Keratinocyte (primary cell): ENCODE results near the gene COL25A1. TPM values are rescaled to one million over a fixed set of nuclear protein-coding genes. Genes with fewer than 3 reads are reported as not detected.

Experiments used
- DNase-seq: peaks from one replicate; pipeline ENCODE4 v3.0.0-alpha.2; 2011; ENCODE audit warnings: low read depth, missing footprints, low spot score
- FAIRE-seq: peaks from 2 replicates; lab custom pipeline; 2011; peaks lifted over from hg19 to GRCh38; lab: Jason Lieb, UNC
- H2AFZ ChIP-seq: 2 replicates; pipeline ENCODE4 v1.6.0; 2012; ENCODE audit warnings: low read length, control low read depth, inconsistent platforms; ENCODE audit not compliant: control insufficient read depth
- H3K27ac ChIP-seq: 2 replicates; pipeline ENCODE4 v1.5.1; 2011; ENCODE audit warnings: low read length; ENCODE audit not compliant: control insufficient read depth, insufficient read depth
- H3K27me3 ChIP-seq: 3 replicates; pipeline ENCODE4 v1.6.0; 2011; ENCODE audit warnings: low read length; ENCODE audit not compliant: control insufficient read depth, insufficient read depth; ENCODE audit errors: extremely low read depth
- H3K36me3 ChIP-seq, 2 experiments: 2 replicates in 1 of 2; 3 replicates in 1 of 2; pipeline ENCODE4 v1.5.1; 2011; ENCODE audit warnings: low read length in 2 of 2, mild to moderate bottlenecking in 1 of 2; ENCODE audit not compliant: control insufficient read depth in 2 of 2, insufficient read depth in 2 of 2; ENCODE audit errors: extremely low read depth in 1 of 2
- H3K4me1 ChIP-seq: 3 replicates; pipeline ENCODE4 v1.5.1; 2011; ENCODE audit warnings: low read length; ENCODE audit not compliant: control insufficient read depth, insufficient read depth; ENCODE audit errors: extremely low read depth
- H3K4me2 ChIP-seq: 3 replicates; pipeline ENCODE4 v1.6.0; 2011; ENCODE audit warnings: low read depth, low read length; ENCODE audit not compliant: control insufficient read depth, insufficient read depth; ENCODE audit errors: extremely low read depth
- H3K4me3 ChIP-seq, 3 experiments: fragments of 200-600 bp in 1 of 3; sonication (generic) in 1 of 3; 2 replicates in 2 of 3; 3 replicates in 1 of 3; pipeline ENCODE4 v1.5.1; 2011 to 2016; ENCODE audit warnings: low read length in 3 of 3, mild to moderate bottlenecking in 3 of 3, control low read depth in 2 of 3, inconsistent platforms in 1 of 3, low read depth in 1 of 3, mixed read lengths in 1 of 3, mixed run types in 1 of 3, moderate library complexity in 1 of 3; ENCODE audit not compliant: control insufficient read depth in 2 of 3, insufficient read depth in 2 of 3; ENCODE audit errors: extremely low read depth in 1 of 3
- H3K79me2 ChIP-seq: 2 replicates; pipeline ENCODE4 v1.6.0; 2012; ENCODE audit warnings: low read length; ENCODE audit not compliant: control insufficient read depth, insufficient read depth
- H3K9ac ChIP-seq: 3 replicates; pipeline ENCODE4 v1.6.0; 2011; ENCODE audit warnings: low read length; ENCODE audit not compliant: control insufficient read depth, insufficient read depth; ENCODE audit errors: extremely low read depth
- H3K9me1 ChIP-seq: 3 replicates; pipeline ENCODE4 v1.6.0; 2011; ENCODE audit warnings: low read length; ENCODE audit not compliant: control insufficient read depth, insufficient read depth; ENCODE audit errors: extremely low read depth
- H3K9me3 ChIP-seq: 2 replicates; pipeline ENCODE4 v1.5.1; 2012; ENCODE audit warnings: low read depth, low read length; ENCODE audit not compliant: control insufficient read depth
- H4K20me1 ChIP-seq: 3 replicates; pipeline ENCODE4 v1.6.0; 2011; ENCODE audit warnings: low read length; ENCODE audit not compliant: control insufficient read depth, insufficient read depth; ENCODE audit errors: extremely low read depth
- EZH2 ChIP-seq: IDR thresholded peaks from one replicate; pipeline ENCODE4 v1.6.1; 2012; ENCODE audit warnings: inconsistent platforms, mild to moderate bottlenecking, low read length, moderate library complexity
- dilution Hi-C: fragments of 300-500 bp; cut with MboI; formaldehyde crosslinking; loops from one replicate; pipeline ENCODE4 v1.7.0; 2020; ENCODE audit warnings: low sequenced_read_pairs; ENCODE audit not compliant: extremely low pct_ligation_motif_present
- polyA plus RNA-seq, 5 experiments: library from polyadenylated mRNA; depleted of rRNA in 3 of 5; stranded (reverse) in 3 of 5; stranded (forward) in 1 of 5; unstranded in 1 of 5; fragments of >200 nt; gene quantifications; 1 replicate in 1 of 5; 2 replicates in 3 of 5; 3 replicates in 1 of 5; pipeline versions ENCODE4 v1.2.1 to v1.2.3, GENCODE V29; 2011 to 2012; ENCODE audit warnings: missing spikeins in 2 of 5, low read depth in 1 of 5, low replicate concordance in 1 of 5
- TF ChIP-seq, protein P1 (sequence below), 3 experiments: IDR thresholded peaks in 1 of 3; conservative IDR thresholded peaks in 1 of 3; optimal IDR thresholded peaks in 1 of 3; 2 replicates in 2 of 3; 3 replicates in 1 of 3; pipeline versions ENCODE3 to v1.5.1; 2011; ENCODE audit warnings: low read length in 3 of 3, mild to moderate bottlenecking in 3 of 3, moderate library complexity in 2 of 3, control low read depth in 1 of 3, inconsistent platforms in 1 of 3; ENCODE audit not compliant: insufficient read depth in 2 of 3; ENCODE audit errors: extremely low read depth in 1 of 3

COL25A1 gene
- polyA plus RNA-seq, 1 donor (not counting 4 experiments of a cell fraction or from before 2014, with no cell fraction given): not detected

DNA sequence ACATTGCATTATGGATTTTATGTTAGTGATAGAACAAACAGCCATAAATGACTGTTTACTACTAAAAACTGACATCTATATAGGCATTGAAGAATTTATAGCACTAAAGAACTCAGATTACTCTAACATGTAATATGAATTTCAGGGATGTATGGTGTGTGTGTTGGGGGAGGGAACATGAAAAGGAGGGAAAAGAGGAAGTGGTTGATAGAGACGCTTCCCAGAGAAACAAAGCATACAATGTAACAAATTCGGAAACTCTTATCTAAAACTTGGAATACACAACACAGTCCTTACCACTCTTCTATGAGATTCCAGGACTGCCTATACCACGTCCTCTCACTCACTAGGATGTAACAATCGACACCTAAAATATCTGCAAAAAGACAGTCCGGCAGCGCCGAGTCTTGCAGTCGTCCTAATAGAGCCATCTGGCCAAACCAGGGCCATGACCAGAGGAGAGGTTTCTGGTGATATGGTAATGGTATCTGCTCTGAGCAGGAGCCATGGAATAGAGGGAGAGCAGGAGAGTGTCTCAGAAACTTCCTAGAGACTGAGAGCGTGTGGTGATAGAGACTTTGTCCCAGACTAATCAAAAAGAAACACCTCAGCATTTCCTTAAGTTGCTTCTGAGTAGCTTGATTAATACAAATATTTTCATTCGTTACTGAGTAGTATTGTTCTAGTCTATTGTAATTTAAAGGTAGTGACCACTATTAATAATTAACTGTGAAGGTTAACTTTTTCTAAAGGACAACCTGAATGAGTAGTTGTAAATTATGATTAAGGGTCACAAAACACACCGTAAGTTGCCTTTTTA, 287.7 kb downstream of the COL25A1 start:
- dilution Hi-C loops: no loop called here
- Histone ChIP-seq H3K4me1 (no peaks in the 10 kb centered on the region), H2AFZ (no peak overlapping the region), H3K4me3 (no peak overlapping the region), H3K9ac (no peak overlapping the region), H3K27ac (no peak overlapping the region), H3K36me3 (no peaks in the 10 kb centered on the region), H3K79me2 (no peaks in the 10 kb centered on the region), H3K4me2 (no peak overlapping the region), H4K20me1 (no peaks in the 10 kb centered on the region), H3K27me3 (no peaks in the 10 kb centered on the region), H3K9me1 (no peaks in the 10 kb centered on the region), H3K9me3 (no peaks in the 10 kb centered on the region)
- FAIRE-seq (no peak), DNase-seq (no peak)
- no peak for TF ChIP-seq EZH2
- TF ChIP-seq, protein P1, sequence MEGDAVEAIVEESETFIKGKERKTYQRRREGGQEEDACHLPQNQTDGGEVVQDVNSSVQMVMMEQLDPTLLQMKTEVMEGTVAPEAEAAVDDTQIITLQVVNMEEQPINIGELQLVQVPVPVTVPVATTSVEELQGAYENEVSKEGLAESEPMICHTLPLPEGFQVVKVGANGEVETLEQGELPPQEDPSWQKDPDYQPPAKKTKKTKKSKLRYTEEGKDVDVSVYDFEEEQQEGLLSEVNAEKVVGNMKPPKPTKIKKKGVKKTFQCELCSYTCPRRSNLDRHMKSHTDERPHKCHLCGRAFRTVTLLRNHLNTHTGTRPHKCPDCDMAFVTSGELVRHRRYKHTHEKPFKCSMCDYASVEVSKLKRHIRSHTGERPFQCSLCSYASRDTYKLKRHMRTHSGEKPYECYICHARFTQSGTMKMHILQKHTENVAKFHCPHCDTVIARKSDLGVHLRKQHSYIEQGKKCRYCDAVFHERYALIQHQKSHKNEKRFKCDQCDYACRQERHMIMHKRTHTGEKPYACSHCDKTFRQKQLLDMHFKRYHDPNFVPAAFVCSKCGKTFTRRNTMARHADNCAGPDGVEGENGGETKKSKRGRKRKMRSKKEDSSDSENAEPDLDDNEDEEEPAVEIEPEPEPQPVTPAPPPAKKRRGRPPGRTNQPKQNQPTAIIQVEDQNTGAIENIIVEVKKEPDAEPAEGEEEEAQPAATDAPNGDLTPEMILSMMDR (optimal IDR thresholded peaks at IDR 0.05 in 1 of 3, IDR thresholded peaks at IDR 0.05 in 1 of 3, conservative IDR thresholded peaks at IDR 0.05 in 1 of 3; ENCODE audit: extremely low read depth in 1 of 3, insufficient read depth in 2 of 3, low read length in 3 of 3): no peak

DNA sequence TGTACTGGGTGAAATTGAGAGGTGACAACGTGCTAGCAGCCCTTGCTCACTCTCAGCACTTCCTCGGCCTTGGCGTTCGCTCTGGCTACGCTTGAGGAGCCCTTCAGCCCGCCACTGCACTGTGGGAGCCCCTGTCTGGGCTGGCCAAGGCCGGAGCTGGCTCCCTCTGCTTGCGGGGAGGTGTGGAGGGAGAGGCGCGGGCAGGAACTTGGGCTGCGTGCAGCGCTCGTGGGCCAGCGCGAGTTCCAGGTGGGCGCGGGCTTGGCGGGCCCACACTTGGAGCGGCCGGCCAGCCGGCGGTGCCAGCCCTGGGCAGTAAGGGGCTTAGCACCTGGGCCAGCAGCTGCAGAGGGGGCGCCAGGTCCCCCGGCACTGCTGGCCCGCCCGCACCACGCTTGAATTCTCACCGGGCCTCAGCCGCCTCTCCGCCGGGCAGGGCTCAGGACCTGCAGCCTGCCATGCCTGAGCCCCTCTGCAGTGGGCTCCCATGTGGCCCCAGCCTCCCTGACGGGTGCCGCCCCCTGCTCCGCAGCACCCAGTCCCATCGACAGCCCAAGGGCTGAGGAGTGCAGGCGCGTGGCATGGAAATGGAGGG, 290.1 kb downstream of the COL25A1 start:
- TF ChIP-seq, protein P1 (optimal IDR thresholded peaks at IDR 0.05 in 1 of 3, IDR thresholded peaks at IDR 0.05 in 1 of 3, conservative IDR thresholded peaks at IDR 0.05 in 1 of 3; ENCODE audit: extremely low read depth in 1 of 3, insufficient read depth in 2 of 3, low read length in 3 of 3): no peak
- TF ChIP-seq EZH2: no peak
- peaks cover 3% of the 10 kb centered on the region for H3K4me1 ChIP-seq
- no peaks in the 10 kb centered on the region for H4K20me1 ChIP-seq
- H3K9ac ChIP-seq: no peak overlapping the region
- no peaks in the 10 kb centered on the region for H3K79me2 ChIP-seq
- no peak overlapping the region for H2AFZ ChIP-seq
- no peaks in the 10 kb centered on the region for H3K9me1 ChIP-seq
- no peak for DNase-seq
- H3K36me3 ChIP-seq: no peaks in the 10 kb centered on the region
- no peaks in the 10 kb centered on the region for H3K9me3 ChIP-seq
- H3K4me3 ChIP-seq: no peak overlapping the region
- no peaks in the 10 kb centered on the region for H3K27me3 ChIP-seq
- no peak overlapping the region for H3K27ac ChIP-seq
- H3K4me2 ChIP-seq: no peak overlapping the region
- FAIRE-seq: no peak
- dilution Hi-C loops: no loop called here
